Stomach (tissue), 4 donors: ENCODE measurements around the gene ARMC12.

Experiments used
- EP300 ChIP-seq: sonication (generic); formaldehyde crosslinking; IDR thresholded peaks from one replicate; pipeline ENCODE4 v1.6.1; 2017; ENCODE audit warnings: antibody characterized with exemption
- POLR2A ChIP-seq, 4 donors: fragments of 450-650 bp; IDR thresholded peaks; one replicate each; pipeline ENCODE4 v1.6.1; 2016; ENCODE audit warnings: antibody characterized with exemption in 4 of 4, control low read depth in 2 of 4, mild to moderate bottlenecking in 1 of 4, moderate library complexity in 1 of 4
- POLR2AphosphoS5 ChIP-seq, 3 donors: sonication (generic); formaldehyde crosslinking; IDR thresholded peaks; one replicate each; pipeline ENCODE4 v1.6.1; 2016; ENCODE audit warnings: antibody characterized with exemption in 3 of 3
- TF ChIP-seq, protein P1 (sequence below), 7 experiments: fragments of 450-650 bp in 4 of 7; fragments of 200-600 bp in 3 of 7; sonication (generic) in 3 of 7; IDR thresholded peaks; one replicate each; pipeline ENCODE4 v1.5.1; 2016 to 2019; ENCODE audit warnings: antibody characterized with exemption in 7 of 7, control low read depth in 2 of 7, mild to moderate bottlenecking in 1 of 7

DNA sequence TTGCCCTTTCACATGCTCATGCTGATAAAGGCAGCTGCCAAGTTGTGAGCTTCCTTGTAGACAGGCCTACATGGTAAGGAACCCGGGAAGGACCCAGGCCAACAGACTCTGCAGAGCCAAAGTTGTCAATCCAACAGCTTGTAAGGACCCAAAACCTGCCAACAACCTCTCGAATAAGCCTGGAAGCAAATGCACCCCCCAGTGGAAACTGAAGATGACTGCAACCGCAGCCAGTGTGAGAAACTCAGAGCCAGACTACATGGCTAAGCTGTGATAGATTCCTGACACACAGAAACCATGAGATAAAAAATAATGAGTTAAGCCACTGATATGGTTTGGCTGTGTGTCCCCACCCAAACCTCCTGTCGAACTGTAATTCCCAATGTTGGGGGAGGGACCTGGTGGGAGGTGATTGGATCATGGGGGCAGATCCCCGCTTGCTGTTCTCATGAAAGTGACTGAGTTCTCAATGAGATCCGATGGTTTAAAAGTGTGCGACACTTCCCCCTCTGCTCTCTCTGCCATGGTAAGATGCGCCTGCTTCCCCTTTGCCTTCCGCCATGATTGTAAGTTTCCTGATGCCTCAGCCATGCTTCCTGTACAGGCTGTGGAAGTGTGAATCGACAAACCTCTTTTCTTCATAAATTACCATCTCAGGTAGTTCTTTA lies 20.8 kb downstream of the ARMC12 start:
- TF ChIP-seq EP300 (no peak), POLR2AphosphoS5 (IDR thresholded peaks at IDR 0.05) (no peak), POLR2A (IDR thresholded peaks at IDR 0.05) (no peak)
- TF ChIP-seq, protein P1, sequence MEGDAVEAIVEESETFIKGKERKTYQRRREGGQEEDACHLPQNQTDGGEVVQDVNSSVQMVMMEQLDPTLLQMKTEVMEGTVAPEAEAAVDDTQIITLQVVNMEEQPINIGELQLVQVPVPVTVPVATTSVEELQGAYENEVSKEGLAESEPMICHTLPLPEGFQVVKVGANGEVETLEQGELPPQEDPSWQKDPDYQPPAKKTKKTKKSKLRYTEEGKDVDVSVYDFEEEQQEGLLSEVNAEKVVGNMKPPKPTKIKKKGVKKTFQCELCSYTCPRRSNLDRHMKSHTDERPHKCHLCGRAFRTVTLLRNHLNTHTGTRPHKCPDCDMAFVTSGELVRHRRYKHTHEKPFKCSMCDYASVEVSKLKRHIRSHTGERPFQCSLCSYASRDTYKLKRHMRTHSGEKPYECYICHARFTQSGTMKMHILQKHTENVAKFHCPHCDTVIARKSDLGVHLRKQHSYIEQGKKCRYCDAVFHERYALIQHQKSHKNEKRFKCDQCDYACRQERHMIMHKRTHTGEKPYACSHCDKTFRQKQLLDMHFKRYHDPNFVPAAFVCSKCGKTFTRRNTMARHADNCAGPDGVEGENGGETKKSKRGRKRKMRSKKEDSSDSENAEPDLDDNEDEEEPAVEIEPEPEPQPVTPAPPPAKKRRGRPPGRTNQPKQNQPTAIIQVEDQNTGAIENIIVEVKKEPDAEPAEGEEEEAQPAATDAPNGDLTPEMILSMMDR (IDR thresholded peaks at IDR 0.05) = peak in 2 of 7 experiments; percentile 9 to 26
